Right ventricle myocardium inferior (tissue), 1 donor: ENCODE measurements around the gene MELTF. TPM values are rescaled to one million over a fixed set of nuclear protein-coding genes. Genes with fewer than 3 reads are reported as not detected.
A peak's percentile ranks its signal among the peaks of the same experiment; 100 is the strongest.

Experiments used
- ATAC-seq: fragments of 200-7000 bp; cut with Tn5 transposase; one replicate; pipeline ENCODE4 v1.9.1; 2020; ENCODE audit warnings: mild to moderate bottlenecking, moderate library complexity
- DNase-seq: peaks from one replicate; pipeline ENCODE4 v3.0.0; 2021; ENCODE audit errors: missing footprints
- intact Hi-C: fragments of 100-400 bp; cut with DNase I; formaldehyde crosslinking; loops from one replicate; pipeline ENCODE4 v1.11.0; 2022
- total RNA-seq: library from RNA; stranded (reverse); fragmentation: NEBNext Ultra II Directional; extraction: Animal tissue kit (Norgen Biotek cat#: 25700); gene quantifications from one replicate; pipeline ENCODE4 v1.2.1, GENCODE V29; 2021
- donor health status: DM: no; HTN: yes; CAD: no; lungs with severe emphysema.

Gene MELTF
- total RNA-seq, 1 donor from 2014 or later = 4.0 TPM

DNA sequence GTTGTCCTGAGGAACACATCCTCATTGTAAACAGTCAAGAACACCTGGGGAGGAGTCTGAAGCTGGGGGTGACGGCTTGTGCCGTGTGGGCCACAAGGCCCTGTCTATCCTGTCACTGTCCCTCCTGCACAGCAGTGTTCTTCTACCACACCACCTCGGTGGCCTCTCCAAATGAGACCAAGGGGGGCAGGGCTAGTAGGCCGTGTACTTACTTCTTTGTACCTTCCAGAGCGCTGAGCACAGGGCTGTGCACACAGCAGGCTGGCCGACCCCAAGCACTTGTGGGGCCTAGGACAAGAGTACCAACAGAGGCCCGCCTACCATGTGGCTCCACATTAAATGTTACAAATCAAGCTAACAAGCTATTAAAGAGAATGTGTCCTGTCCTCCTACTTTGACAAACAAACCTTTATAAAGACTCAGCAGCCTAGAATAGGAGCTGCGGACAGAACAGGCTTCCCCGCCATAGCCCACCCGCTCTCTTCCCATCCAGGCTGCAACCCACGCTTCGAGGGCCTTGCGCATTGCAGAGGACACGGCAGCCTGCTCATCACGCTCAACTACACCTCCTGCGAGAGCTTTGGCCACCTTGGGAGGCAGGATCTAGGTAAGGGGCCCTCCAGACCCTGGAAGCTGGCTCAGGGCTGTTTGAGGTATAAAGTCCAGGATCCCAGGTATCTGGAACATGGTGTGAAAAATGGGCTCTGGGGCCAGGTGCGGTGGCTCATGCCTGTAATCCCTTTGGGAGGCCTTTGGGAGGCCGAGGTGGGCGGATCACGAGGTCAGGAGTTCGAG is 30.5 kb downstream of the MELTF start:
- intact Hi-C loops = no loop called here
- DNase-seq (no peak), ATAC-seq (no peak)

- ATAC-seq (no peak), DNase-seq (no peak)
- intact Hi-C loops = no loop called here
Measured at GRCh38 chr3:196997311-196997710, 32.3 kb downstream of the MELTF start.

DNA sequence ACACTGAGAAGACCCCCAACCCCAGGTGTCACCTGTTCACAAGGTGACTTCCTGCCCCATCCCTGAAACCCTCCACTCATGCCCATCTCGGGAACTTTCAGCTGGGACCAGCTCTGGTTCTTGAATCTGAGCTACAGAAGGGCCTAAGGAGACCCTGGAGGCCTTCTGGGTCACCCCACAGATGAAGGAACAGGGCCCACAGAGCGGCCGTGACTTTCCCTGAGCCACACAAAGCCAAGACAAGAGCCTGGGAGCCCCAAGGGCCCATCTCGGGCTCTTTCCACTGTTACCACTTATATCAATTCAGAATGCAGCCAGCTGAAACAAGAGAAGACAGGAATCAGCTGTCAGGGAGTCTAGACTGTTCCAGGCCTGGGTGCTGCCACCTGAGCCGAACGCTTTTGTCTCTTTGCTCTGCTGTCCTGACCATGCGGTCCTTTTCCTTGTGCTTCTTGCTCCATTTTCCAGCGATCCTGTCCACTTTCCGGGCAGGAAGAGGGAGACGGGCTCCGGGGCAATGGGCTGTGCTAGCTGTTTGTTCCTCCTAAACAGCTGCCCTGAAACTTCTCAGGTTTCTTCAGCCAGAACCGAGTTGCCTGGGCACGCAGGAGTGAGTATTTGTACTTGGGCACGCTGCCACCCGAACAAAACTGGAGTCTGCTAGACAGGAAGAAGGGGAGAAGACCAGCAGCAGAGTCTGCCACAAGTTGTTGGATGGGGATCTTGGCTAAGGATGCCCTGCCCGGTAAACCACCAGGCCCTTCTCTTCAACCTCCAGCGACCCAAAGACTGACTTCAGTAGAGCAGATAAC is 33.0 kb downstream of the MELTF start:
- DNase-seq (no peak), ATAC-seq (no peak)
- intact Hi-C loops = no loop called here

- ATAC-seq (no peak), DNase-seq (no peak)
- intact Hi-C loops = no loop called here
Measured at GRCh38 chr3:196995646-196996355, 33.8 kb downstream of the MELTF start.

DNA sequence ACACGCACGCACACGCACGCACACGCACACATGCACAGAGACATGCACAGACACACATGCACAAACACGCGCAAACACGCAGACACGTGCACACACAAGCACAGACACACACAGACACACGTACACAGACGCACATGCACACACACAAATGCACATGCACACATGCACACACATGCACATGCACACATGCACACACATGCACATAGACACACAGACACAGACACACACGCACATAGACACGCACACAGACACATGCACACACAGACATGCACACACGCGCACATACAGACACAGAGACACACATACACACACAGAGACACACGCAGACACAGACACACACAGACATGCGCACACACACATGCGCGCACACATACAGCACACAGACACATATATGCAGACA is 34.6 kb downstream of the MELTF start:
- intact Hi-C loops = no loop called here
- ATAC-seq = no peak
- no peak for DNase-seq

DNA sequence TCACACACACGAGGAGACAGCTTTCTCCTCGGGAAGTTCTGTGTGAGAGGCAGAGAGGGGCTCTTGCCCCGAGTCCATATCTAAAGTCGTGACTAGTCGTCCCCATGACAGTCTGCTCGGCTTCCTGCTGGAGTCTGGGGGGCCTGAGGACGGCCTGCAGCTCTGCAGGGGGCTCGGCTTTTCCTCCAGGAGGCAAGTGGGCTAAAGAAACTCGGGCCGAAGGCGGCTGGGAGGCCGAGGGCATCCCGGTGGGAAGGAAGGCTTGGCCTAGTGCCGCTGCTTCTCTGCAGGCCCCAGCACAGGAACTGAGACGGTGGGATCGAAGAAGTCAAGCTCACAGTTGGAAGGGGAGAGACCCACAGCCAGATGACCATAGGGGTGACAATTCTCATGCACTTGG is 35.6 kb downstream of the MELTF start:
- intact Hi-C loops = no loop called here
- ATAC-seq (no peak), DNase-seq (no peak)

- intact Hi-C loops = no loop called here
- no peak for DNase-seq
- ATAC-seq = no peak
Measured at GRCh38 chr3:196992461-196993065, 37.1 kb downstream of the MELTF start.

DNA sequence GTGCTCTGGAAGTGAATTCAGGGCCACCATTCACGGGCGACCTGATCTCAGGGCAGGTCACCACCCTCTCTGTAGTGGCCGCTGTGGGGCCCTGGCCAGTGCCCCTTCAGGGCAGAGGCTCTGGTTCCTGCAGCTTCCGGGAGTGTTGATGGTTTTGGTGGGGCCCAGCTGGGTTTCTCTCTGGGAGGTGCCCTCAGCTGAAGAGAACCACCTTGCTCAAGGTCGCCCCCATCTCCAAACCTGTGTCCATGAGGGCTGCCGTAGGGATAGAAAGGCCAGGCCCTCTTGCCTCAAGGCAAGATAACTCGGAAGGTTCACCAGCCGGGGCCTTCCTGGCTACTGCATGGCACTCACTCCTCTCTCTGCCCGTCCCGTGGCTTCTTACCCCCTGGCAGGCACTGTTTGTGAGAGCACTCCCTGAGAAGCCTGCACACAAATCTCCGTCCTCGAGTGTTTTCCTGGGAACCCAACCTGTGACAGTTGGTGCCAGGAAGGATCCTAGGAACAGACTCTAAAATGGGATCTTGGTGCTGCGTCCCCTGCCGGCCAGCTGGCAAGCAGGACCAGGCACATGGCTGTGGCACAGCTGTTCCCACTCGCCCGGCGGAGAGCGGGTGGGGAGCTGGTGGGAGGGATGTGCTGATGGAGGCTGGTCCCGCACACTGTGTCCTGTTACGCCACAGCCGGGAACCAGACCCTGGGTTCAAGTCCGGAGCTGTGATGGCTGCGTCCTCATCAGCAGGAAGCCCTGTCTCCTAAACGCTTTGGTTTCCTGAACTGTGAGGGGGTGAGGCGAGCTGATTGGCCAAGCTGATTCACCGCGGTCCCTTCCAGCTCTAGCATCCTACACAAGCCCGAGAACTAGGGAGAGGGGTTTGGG is 37.8 kb downstream of the MELTF start:
- ATAC-seq (no peak), DNase-seq (no peak)
- intact Hi-C loops = no loop called here

- intact Hi-C loops = no loop called here
- no peak for DNase-seq
- ATAC-seq = no peak
Measured at GRCh38 chr3:196990601-196991007, 39.0 kb downstream of the MELTF start.

GRCh38 chr3:196989721-196990262 is 39.8 kb downstream of the MELTF start:
- no peak for ATAC-seq
- DNase-seq = no peak
- intact Hi-C loops = no loop called here

DNA sequence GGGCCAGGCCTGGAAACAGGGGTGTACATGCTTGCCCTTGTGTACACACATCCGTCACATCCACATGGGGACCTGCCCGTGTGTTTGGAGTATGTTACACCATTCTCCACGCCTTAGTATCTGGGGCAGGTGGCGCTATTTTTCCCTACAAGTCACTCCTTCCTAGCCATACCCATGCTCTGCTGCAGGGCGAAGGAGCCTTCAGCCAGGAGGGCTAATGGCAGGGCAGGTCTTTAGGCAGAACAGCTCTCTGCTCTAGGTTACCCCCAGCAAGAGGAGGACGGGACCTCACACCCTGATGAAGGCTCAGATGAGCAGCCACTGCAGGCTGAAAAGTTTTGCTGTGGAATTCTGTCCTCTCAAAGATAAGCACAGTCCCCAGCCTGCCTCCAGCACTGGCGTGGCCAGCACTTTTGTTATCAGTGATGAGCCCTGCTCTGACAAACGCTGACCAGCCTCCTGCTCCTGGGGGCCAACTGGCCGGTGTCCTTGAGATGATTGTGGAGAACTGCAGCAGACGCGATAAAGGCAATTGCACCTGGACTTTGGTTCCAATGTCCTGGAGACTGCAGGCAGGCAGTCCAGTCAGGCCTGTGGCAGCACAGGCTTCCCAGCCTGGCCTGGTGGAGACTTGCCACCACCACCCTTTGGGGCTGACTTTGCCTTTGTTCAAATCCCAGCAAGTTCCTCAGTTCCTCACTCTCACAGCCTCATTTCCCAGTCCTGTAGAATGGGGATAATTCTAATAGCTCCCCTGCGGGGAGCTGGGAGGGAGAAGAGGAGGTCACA is 41.2 kb downstream of the MELTF start:
- ATAC-seq (peak; percentile 48), DNase-seq (no peak)
- intact Hi-C loops = no loop called here

DNA sequence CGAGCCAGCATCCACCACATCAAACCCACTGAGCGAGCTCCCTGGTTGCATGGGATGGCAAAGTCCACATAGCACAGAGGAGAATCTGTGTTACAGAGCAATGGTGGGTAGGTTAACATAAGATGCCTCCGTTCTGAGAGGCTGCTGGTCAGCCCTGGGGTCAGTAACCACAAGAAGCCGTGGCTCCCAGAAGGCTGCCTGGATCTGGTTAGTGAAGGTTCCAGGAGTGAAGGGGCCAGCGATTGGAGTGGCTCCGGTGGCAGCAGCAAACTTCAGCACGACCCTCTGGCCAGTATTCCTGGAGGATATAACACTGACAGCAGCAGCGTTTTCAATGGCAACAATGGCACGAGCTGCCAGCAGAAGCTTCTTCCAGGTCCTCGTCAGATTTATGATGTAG is 42.6 kb downstream of the MELTF start:
- no peak for ATAC-seq
- intact Hi-C loops = no loop called here
- no peak for DNase-seq

DNA sequence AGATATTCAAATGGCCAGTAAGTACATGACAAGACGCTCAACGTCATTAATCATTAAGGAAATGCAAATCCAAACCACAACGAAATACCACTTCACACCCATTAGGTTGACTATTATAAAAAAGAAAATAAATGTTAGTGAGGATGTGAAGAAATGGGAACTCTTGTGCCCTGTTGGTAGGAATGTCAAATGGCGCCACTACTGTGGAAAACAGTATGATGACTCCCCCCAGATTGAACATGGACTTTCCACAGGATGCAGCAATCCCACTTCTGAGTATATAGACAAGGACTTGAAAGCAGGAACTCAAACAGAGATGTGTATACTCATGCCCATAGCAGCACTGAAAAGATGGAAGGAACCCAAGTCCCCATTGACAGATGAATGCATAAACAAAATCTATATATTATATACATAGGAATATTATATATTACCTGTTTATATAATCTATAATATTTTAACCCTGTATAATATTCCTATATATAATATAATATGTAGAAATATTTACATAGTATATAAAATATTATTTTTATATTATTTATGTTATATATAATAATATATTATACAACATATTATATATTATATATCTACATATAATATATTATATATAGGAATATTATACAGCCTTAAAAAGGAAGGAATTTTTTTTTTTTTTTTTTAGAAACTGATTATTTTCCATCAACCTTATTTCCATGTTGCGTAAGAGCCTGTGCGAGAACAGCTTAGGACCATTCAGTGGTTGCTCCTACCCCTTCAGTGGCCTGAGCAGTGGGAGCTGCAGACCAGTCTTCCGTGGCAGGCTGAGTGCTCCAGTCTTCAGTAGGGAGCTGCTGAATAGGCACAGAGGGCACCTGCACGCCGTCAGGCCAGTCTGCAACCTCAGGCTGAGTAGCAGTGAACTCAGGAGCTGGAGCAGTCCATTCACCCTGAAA is 43.4 kb downstream of the MELTF start:
- no peak for DNase-seq
- intact Hi-C loops = no loop called here
- ATAC-seq = no peak

DNA sequence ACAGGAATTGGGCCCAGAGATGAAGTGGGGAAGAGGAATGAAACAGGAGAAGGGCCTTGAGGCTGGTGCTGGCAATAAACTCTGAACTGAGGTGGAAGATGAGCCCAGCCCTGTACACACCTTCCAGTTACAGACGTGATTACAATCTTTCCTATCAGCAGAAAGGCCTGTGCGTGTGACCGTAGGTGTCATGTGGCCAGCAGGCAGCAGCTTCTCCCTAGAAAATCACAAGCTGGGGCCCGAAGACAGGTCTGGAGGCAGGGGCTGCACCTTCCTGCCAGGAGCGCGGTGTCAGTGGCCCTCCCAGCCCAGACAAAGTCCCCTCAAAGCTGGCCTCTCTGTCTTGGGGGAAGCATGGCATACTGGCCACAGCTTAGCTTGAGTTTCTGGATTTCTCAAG is 44.3 kb downstream of the MELTF start:
- intact Hi-C loops = no loop called here
- ATAC-seq (no peak), DNase-seq (no peak)

DNA sequence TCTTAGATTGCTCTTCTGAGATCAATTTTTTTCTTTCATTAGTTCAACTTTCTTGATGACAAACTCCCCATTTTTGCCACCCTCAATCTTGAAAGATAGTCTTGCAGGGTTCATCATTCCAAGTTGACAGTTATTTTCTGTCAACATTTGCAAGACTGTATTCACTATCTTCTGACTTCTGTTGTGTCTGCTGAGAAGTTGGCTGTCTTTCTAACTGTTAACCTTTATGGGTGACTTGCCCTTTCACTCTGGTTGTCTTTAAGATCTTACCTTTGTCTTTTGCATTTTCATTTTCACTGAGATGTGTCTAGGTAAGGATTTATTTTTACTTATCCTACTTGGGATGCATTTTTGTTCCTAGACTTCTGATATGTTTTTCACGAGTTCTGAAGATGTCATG is 46.4 kb downstream of the MELTF start:
- DNase-seq = no peak
- no peak for ATAC-seq
- intact Hi-C loops = no loop called here

GRCh38 chr3:196981657-196982056 is 48.0 kb downstream of the MELTF start:
- DNase-seq (no peak), ATAC-seq (no peak)
- intact Hi-C loops = no loop called here
